OCI-LY1 (cell line): ENCODE data around the gene LDLRAD4.

Experiments used
- H2AFZ ChIP-seq: fragments of 200-600 bp; sonication (generic), shearing (Covaris generic); 2 replicates; pipeline ENCODE4 v1.6.0; 2014; ENCODE audit warnings: antibody characterized with exemption, mild to moderate bottlenecking, low read length
- H3F3A ChIP-seq: fragments of 200-600 bp; sonication (generic), shearing (Covaris generic); 2 replicates; pipeline ENCODE4 v1.6.0; 2014; ENCODE audit warnings: mild to moderate bottlenecking, antibody characterized with exemption, low read length, moderate library complexity; ENCODE audit not compliant: insufficient read depth
- H3K27ac ChIP-seq: fragments of 200-600 bp; sonication (generic); 2 replicates; pipeline ENCODE4 v1.5.1; 2014; ENCODE audit warnings: low read length, mixed run types, mild to moderate bottlenecking, low read depth; ENCODE audit not compliant: poor library complexity, severe bottlenecking
- H3K27me3 ChIP-seq: fragments of 200-600 bp; sonication (generic); 2 replicates; pipeline ENCODE4 v1.6.0; 2014; ENCODE audit warnings: antibody characterized with exemption, mild to moderate bottlenecking, low read length, moderate library complexity; ENCODE audit not compliant: insufficient read depth
- H3K36me3 ChIP-seq: fragments of 200-600 bp; sonication (generic); 2 replicates; pipeline ENCODE4 v1.6.1; 2014; ENCODE audit warnings: mild to moderate bottlenecking, antibody characterized with exemption, low read length, moderate library complexity, mixed read lengths; ENCODE audit not compliant: insufficient read depth
- H3K4me1 ChIP-seq: fragments of 200-600 bp; sonication (generic); 2 replicates; pipeline ENCODE4 v1.5.1; 2014; ENCODE audit warnings: mild to moderate bottlenecking, low read length, moderate library complexity; ENCODE audit not compliant: insufficient read depth, severe bottlenecking
- H3K4me2 ChIP-seq: fragments of 200-600 bp; sonication (generic), shearing (Covaris generic); 2 replicates; pipeline ENCODE4 v1.6.1; 2014; ENCODE audit warnings: low read length
- H3K4me3 ChIP-seq: fragments of 200-600 bp; sonication (generic); 2 replicates; pipeline ENCODE4 v1.5.1; 2014; ENCODE audit warnings: low read length, low read depth, mild to moderate bottlenecking, mixed read lengths; ENCODE audit not compliant: poor library complexity, severe bottlenecking
- H3K79me2 ChIP-seq: fragments of 200-600 bp; shearing (Covaris generic); 2 replicates; pipeline ENCODE4 v1.6.1; 2016; ENCODE audit warnings: mixed run types, low read length, mixed read lengths; ENCODE audit not compliant: insufficient read depth
- H3K9ac ChIP-seq: fragments of 200-600 bp; sonication (generic), shearing (Covaris generic); 2 replicates; pipeline ENCODE4 v1.6.1; 2014; ENCODE audit warnings: mild to moderate bottlenecking, low read length, mixed read lengths
- H3K9me2 ChIP-seq: fragments of 200-600 bp; sonication (generic), shearing (Covaris generic); 2 replicates; pipeline ENCODE4 v1.6.1; 2014; ENCODE audit warnings: low read depth, mild to moderate bottlenecking, low read length, mixed read lengths
- H3K9me3 ChIP-seq: fragments of 200-600 bp; shearing (Covaris generic); 2 replicates; pipeline ENCODE4 v1.6.1; 2014; ENCODE audit warnings: low read length, mixed read lengths
- H4K20me1 ChIP-seq: fragments of 200-600 bp; sonication (generic), shearing (Covaris generic); 2 replicates; pipeline ENCODE4 v1.6.0; 2016; ENCODE audit warnings: mild to moderate bottlenecking, low read length; ENCODE audit not compliant: insufficient read depth
- EZH2 ChIP-seq: fragments of 200-600 bp; sonication (generic), shearing (Covaris generic); IDR thresholded peaks from 2 replicates; pipeline ENCODE4 v1.8.0; 2017; ENCODE audit warnings: borderline replicate concordance, mixed run types, mild to moderate bottlenecking, antibody characterized with exemption, low read length, moderate library complexity, mixed read lengths
- TF ChIP-seq, protein P1 (sequence below): fragments of 200-600 bp; sonication (generic), shearing (Covaris generic); IDR thresholded peaks from 2 replicates; pipeline ENCODE4 v1.5.1; 2017; ENCODE audit warnings: mild to moderate bottlenecking, antibody characterized with exemption, low read length, moderate library complexity, mixed read lengths

The LDLRAD4 gene

DNA sequence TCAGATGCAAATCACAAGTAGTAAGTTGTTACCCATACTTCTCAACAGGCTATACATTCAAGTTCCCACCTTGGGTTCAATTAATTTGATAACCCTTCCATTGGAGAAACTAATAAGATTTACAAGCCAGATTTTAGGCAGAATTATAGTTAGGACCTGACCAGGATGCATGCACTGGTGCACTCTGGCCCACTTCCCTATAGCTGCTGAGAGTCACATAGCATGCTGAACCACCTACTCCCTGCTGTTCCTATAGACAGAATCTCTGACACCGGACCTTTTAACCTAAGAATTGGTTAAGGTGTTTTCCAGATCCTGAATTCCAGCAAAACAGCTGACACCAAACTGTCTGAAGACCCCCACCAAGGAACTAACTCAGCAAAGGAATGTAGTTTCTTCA is 481.6 kb downstream of the LDLRAD4 start:
- Histone ChIP-seq H3F3A (no peaks in the 10 kb centered on the region; the same call in 1 of the 2 replicates), H4K20me1 (no peaks in the 10 kb centered on the region), H3K36me3 (peaks cover 36% of the 10 kb centered on the region), H3K27ac (no peak overlapping the region), H3K9ac (no peak overlapping the region), H2AFZ (no peak overlapping the region), H3K4me2 (no peak overlapping the region), H3K4me1 (no peaks in the 10 kb centered on the region), H3K4me3 (no peak overlapping the region), H3K9me3 (peaks cover 71% of the 10 kb centered on the region), H3K27me3 (no peaks in the 10 kb centered on the region), H3K9me2 (no peaks in the 10 kb centered on the region), H3K79me2 (peaks cover 75% of the 10 kb centered on the region)
- no peak for TF ChIP-seq EZH2
- TF ChIP-seq, protein P1, sequence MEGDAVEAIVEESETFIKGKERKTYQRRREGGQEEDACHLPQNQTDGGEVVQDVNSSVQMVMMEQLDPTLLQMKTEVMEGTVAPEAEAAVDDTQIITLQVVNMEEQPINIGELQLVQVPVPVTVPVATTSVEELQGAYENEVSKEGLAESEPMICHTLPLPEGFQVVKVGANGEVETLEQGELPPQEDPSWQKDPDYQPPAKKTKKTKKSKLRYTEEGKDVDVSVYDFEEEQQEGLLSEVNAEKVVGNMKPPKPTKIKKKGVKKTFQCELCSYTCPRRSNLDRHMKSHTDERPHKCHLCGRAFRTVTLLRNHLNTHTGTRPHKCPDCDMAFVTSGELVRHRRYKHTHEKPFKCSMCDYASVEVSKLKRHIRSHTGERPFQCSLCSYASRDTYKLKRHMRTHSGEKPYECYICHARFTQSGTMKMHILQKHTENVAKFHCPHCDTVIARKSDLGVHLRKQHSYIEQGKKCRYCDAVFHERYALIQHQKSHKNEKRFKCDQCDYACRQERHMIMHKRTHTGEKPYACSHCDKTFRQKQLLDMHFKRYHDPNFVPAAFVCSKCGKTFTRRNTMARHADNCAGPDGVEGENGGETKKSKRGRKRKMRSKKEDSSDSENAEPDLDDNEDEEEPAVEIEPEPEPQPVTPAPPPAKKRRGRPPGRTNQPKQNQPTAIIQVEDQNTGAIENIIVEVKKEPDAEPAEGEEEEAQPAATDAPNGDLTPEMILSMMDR, result no peak
